Choroid plexus epithelial cell (primary cell): Measurements from ENCODE around the gene CDR2L.

Experiments
- DNase-seq: peaks from one replicate; pipeline ENCODE4 v3.0.0-alpha.2; 2010; ENCODE audit warnings: low read depth
- H3K4me3 ChIP-seq: 2 replicates; pipeline ENCODE4 v1.5.1; 2011; ENCODE audit warnings: low read depth, mild to moderate bottlenecking, control low read depth, low read length, moderate library complexity
- TF ChIP-seq, protein P1 (sequence below): conservative IDR thresholded peaks from 2 replicates; pipeline ENCODE4 v1.5.1; 2011; ENCODE audit warnings: low read depth, mild to moderate bottlenecking, control low read depth, inconsistent platforms, low read length, moderate library complexity

The CDR2L gene

DNA sequence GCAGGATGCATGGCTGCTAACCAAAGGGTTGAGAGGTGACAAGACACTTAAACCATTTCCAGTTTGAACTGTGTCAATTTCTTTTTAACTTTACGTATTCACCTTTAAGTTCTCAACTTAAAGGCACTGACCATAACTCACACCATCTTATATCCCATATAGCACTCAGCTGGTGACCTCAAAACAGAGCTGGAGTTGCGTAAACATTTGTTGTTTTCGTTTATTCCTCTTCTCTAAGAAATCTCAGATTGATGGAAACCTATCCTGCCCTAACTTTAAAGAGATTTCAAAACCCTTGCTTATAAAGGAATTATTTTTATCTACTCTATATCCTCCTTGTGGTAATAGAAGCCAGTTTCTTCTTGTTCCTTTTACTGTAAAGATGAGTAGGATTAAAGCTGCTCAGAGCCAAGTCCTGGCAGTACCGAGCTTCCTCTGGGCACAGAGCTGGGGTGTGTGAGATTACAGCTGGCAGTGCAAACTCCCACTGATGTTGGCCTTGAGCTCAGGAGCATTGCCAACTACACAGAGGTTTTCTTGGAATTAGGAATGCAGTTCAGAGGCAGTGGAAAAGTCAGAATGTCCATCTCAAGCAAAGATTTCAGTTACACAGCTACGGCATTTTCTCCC lies 60.9 kb downstream of the CDR2L start:
- TF ChIP-seq, protein P1, sequence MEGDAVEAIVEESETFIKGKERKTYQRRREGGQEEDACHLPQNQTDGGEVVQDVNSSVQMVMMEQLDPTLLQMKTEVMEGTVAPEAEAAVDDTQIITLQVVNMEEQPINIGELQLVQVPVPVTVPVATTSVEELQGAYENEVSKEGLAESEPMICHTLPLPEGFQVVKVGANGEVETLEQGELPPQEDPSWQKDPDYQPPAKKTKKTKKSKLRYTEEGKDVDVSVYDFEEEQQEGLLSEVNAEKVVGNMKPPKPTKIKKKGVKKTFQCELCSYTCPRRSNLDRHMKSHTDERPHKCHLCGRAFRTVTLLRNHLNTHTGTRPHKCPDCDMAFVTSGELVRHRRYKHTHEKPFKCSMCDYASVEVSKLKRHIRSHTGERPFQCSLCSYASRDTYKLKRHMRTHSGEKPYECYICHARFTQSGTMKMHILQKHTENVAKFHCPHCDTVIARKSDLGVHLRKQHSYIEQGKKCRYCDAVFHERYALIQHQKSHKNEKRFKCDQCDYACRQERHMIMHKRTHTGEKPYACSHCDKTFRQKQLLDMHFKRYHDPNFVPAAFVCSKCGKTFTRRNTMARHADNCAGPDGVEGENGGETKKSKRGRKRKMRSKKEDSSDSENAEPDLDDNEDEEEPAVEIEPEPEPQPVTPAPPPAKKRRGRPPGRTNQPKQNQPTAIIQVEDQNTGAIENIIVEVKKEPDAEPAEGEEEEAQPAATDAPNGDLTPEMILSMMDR = no peak
- H3K4me3 ChIP-seq = peak overlapping the region; percentile 100
- no peak for DNase-seq

- H3K4me3 ChIP-seq = no peak overlapping the region
- no peak for DNase-seq
- TF ChIP-seq, protein P1 = no peak
Measured at GRCh38 chr17:75049057-75049456, 61.6 kb downstream of the CDR2L start.

GRCh38 chr17:75049706-75050105 lies 62.3 kb downstream of the CDR2L start:
- H3K4me3 ChIP-seq = no peak overlapping the region
- DNase-seq = no peak
- TF ChIP-seq, protein P1 = no peak

DNA sequence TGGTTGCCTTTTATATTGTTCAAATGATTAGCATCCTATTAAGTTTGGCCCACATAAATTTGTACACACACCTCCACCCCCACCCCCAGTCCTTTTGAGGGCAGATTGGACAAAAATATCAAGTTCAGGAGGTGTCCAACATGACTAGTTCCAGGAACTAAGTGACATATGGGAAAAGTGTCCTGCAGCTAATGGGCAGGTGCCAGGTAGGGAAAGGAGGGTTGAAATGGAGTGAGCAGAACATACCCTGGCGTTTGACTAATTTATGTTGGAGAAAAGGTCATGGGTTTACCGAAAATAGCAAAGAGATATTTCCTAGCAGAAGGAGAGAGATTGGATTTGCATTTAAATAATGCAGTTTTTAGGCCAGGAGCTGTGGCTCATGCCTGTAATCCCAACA lies 64.5 kb downstream of the CDR2L start:
- no peak overlapping the region for H3K4me3 ChIP-seq
- TF ChIP-seq, protein P1 = no peak
- no peak for DNase-seq
